Adipocyte (in vitro differentiated cells): ENCODE measurements around the gene ATP8B4.
"Not testable (repeated sequence)": the region's sequence is repeated elsewhere in the genome, so short reads cannot be mapped to it uniquely, and the experiment has no call there.

Experiments used
- DNase-seq: peaks from one replicate; pipeline ENCODE4 v3.0.0-alpha.2; 2015; ENCODE audit warnings: low read depth
- H3K27me3 ChIP-seq: replicated peaks from 2 replicates; pipeline ENCODE4 v1.7.0; 2013; ENCODE audit warnings: mild to moderate bottlenecking, low read length, moderate library complexity; ENCODE audit not compliant: control insufficient read depth, insufficient read depth
- H3K36me3 ChIP-seq: 2 replicates; pipeline ENCODE4 v1.7.0; 2013; ENCODE audit warnings: low read length, mild to moderate bottlenecking, moderate library complexity; ENCODE audit not compliant: control insufficient read depth, insufficient read depth, severe bottlenecking
- H3K4me1 ChIP-seq: 2 replicates; pipeline ENCODE4 v1.7.0; 2013; ENCODE audit warnings: mild to moderate bottlenecking, low read length, moderate library complexity; ENCODE audit not compliant: control insufficient read depth, insufficient read depth
- H3K4me3 ChIP-seq: 2 replicates; pipeline ENCODE4 v1.7.0; 2013; ENCODE audit warnings: mild to moderate bottlenecking, low read length, moderate library complexity
- H3K9ac ChIP-seq: 2 replicates; pipeline ENCODE4 v1.7.0; 2013; ENCODE audit warnings: mild to moderate bottlenecking, low read length, moderate library complexity
- H3K9me3 ChIP-seq: 2 replicates; pipeline ENCODE4 v1.7.0; 2013; ENCODE audit warnings: mild to moderate bottlenecking, low read length, moderate library complexity; ENCODE audit not compliant: control insufficient read depth

The ATP8B4 gene

DNA sequence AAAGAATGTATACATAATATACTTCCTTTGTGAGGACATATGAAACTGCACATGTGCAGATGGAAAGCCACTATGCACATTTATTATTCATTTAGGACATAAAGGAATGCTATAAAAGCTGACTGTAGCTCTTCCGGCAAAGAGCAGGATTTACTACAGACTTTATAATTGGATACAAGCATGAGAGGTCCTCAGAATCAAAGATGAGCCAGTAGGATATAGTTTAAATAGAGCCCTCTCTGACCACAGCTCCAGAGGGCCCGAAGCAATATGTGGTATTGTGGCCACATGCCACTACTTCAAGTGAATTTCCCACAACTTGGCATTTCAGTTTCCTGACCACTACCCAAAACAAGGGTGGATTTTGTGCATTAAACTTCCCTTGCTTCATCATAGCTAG, 140.9 kb downstream of the ATP8B4 start:
- no peaks in the 10 kb centered on the region for H3K4me1 ChIP-seq
- H3K36me3 ChIP-seq, result no peaks in the 10 kb centered on the region
- no peak overlapping the region for H3K4me3 ChIP-seq
- no peak overlapping the region for H3K9ac ChIP-seq
- DNase-seq, result no peak
- no peaks in the 10 kb centered on the region for H3K27me3 ChIP-seq
- H3K9me3 ChIP-seq, result no peaks in the 10 kb centered on the region

DNA sequence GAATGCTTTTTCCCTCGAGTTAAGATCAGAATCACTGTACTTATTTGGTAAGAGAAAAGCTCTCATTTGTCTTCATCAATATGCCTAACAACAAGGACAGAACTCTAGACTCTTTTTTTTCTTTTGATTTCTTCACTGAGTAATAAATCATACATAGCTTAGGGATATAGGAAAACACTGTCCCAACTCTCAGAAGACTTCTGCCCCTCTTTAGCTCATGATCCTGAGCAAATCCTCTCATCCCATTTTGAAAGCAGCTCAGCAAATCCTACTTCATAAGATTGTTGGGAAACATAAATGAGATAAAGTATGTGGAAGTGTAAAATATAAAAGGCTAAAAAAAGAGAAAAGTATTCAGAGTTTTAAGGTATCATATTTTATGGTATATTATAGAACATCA, 141.7 kb downstream of the ATP8B4 start:
- Histone ChIP-seq H3K36me3 (no peaks in the 10 kb centered on the region), H3K9me3 (no peaks in the 10 kb centered on the region), H3K27me3 (no peaks in the 10 kb centered on the region), H3K9ac (no peak overlapping the region), H3K4me3 (no peak overlapping the region), H3K4me1 (no peaks in the 10 kb centered on the region)
- DNase-seq, result no peak

DNA sequence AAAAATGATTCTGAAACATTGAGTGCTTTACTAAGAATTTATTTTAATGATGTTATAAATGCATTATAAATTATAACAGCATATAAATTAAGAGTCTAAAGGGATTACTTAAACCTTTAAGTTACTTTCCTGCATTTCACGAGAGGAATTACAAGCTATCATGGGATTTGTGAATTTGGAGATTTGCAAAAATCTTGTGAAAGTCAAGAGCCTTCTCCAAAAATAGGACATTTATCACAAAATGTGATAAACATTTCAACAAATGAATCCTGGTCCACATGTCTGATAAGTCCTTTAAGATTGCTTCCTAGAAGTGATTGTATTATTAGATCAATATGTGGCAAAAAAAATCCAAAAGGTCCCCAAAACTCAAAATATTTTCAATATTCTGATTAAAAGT, 154.5 kb downstream of the ATP8B4 start:
- Histone ChIP-seq H3K4me1 (peaks cover 8% of the 10 kb centered on the region), H3K4me3 (no peak overlapping the region), H3K9ac (no peak overlapping the region), H3K9me3 (peaks cover 9% of the 10 kb centered on the region), H3K36me3 (no peaks in the 10 kb centered on the region), H3K27me3 (no peaks in the 10 kb centered on the region)
- no peak for DNase-seq

DNA sequence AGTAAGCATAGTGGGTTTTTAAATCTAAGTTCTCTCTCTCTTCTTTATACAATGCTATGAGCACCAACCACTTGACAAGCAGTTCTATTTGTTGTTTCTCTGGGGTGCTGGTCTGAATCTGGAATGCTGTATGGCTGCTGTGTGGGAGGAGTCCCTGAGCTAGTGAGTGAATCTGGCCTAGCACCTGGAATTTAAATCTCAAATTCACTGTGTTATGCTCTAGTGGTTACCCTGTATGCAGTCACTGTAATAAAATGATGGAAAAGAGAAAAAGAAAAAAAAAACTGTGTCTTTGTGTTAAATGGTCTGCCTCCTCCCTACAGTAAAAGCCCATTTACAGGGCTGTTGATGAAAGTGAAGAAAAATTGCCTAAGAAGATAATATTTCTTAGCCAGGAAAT, 155.0 kb downstream of the ATP8B4 start:
- H3K36me3 ChIP-seq, result no peaks in the 10 kb centered on the region
- no peak overlapping the region for H3K9ac ChIP-seq
- DNase-seq, result peak; percentile 15
- peaks cover 8% of the 10 kb centered on the region for H3K4me1 ChIP-seq
- H3K27me3 ChIP-seq, result no peaks in the 10 kb centered on the region
- peaks cover 12% of the 10 kb centered on the region for H3K9me3 ChIP-seq
- no peak overlapping the region for H3K4me3 ChIP-seq

DNA sequence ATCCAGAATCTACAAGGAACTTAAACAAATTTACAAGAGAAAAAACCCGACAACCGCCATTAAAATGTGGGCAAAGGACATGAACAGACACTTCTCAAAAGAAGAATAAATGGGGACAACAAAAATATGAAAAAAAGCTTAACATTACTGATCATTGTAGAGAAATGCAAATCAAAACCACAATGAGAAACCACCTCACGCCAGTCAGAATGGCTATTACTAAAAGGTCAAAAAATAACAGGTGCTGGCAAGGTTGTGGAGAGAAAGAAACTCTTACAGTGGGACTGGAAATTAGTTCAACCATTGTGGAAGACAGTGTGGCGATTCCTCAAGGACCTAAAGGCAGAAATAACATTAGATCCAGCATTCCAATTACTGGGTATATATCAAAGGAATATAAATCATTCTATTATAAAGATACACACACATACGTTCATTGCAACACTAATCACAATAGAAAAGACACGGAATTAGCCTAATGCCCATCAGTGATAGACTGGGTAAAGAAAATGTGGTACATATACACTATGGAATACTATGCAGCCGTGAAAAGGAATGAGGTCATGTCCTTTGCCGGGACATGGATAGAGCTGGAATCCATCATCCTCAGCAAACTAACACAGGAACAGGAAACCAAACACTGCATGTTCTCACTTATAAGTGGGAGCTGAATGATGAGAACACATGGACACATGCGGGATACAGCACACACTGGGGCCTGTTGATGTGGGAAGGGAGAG, 155.8 kb downstream of the ATP8B4 start:
- not testable (repeated sequence) for H3K4me1 ChIP-seq

DNA sequence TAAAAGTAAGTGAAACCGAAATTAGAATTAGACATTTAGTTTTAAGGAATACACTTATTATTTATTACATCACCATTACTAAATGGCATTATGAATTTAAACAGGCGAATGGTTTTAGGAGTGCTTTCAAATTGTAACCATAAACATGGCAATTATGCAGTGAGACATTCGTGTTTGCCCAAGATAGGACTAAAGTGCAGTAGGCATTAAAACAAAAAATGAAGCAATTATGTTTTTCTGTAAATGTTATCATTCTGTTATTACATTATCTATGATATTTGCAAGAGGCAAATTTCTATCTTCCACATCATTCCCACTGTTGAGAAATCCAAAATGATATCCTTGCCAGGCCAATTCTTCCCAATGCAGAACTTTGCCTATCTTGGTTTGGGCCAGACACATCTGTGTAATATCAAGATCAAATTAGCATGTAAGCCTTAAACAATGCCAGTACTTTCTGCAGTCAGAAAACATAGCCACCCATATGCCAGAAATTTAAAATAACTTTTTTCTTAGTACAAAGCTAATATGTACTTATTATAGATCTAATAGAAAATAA, 156.9 kb downstream of the ATP8B4 start:
- Histone ChIP-seq H3K27me3 (no peaks in the 10 kb centered on the region), H3K9me3 (peaks cover 7% of the 10 kb centered on the region), H3K36me3 (no peaks in the 10 kb centered on the region), H3K4me3 (peak overlapping the region; percentile 63), H3K4me1 (peaks cover 8% of the 10 kb centered on the region), H3K9ac (peak overlapping the region; percentile 55)
- DNase-seq, result peak; percentile 66

More for the DNA sequence above, 155.8 kb downstream of the ATP8B4 start:
- not testable (repeated sequence) for H3K9me3 ChIP-seq, H3K27me3 ChIP-seq, DNase-seq, H3K36me3 ChIP-seq, H3K4me3 ChIP-seq, H3K9ac ChIP-seq

DNA sequence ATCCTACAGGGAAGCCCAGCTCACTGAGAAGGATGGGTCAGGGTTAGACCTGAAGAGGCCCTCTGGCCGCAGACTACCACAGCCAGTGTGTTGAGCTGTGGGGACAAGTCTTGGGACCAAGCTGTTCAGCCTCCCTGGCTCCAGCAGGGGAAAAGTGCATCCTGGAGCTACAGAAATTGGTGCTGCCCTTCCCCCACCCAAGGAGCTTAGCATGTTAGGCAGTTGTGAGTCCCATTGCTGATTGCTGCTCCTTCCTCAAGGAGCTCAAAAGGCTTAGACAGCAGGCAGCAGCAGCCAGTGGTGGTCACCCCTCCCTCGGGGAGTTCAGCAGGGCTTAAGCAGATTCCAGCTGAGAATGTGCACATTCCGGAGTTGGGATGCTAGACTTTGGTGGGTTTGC, 165.6 kb downstream of the ATP8B4 start:
- Histone ChIP-seq H3K9ac (no peak overlapping the region), H3K36me3 (no peaks in the 10 kb centered on the region), H3K4me1 (no peaks in the 10 kb centered on the region), H3K9me3 (peaks cover 8% of the 10 kb centered on the region), H3K27me3 (no peaks in the 10 kb centered on the region), H3K4me3 (no peak overlapping the region)
- no peak for DNase-seq

DNA sequence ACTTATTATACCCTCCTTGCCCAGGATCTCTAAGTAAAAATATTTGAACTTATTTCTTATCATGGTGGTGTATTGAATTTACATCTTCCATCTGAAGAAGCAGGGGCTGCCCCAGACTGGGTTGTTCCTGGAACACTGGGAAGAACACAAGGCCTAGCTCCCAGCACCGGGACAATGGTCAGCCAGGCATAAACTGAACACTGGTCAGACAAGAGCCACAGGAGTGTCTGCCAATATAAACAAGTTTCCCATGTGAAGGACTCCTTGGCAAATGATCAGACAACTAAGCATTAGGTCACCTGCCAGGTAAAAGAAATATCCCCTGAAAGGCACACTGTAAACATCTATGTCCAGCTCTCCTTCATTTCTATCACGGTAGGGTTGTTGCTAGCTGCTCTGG, 172.4 kb downstream of the ATP8B4 start:
- no peaks in the 10 kb centered on the region for H3K27me3 ChIP-seq
- DNase-seq, result no peak
- H3K9ac ChIP-seq, result no peak overlapping the region
- peaks cover 28% of the 10 kb centered on the region for H3K9me3 ChIP-seq
- no peaks in the 10 kb centered on the region for H3K4me1 ChIP-seq
- no peak overlapping the region for H3K4me3 ChIP-seq
- H3K36me3 ChIP-seq, result no peaks in the 10 kb centered on the region

DNA sequence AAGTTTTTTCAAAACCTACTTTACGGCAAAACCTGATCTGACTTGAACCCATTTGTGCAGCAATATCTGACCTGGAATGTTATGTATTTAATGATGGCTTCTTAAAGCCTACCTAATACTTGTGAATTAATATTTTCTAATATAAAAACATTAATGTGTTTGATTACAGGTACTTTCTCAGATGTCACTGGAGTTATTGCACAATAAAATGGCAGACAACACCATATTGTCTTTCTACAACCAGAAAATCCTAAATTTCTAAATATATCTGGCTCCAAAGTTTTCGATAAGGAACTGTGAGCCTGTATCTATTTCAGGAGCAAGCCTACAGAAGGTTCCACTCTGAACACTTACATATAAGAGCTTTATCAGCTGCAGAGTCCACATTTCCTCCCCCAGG, 184.5 kb downstream of the ATP8B4 start:
- Histone ChIP-seq H3K4me1 (peaks cover 6% of the 10 kb centered on the region), H3K9ac (no peak overlapping the region), H3K4me3 (no peak overlapping the region), H3K36me3 (no peaks in the 10 kb centered on the region), H3K9me3 (no peaks in the 10 kb centered on the region), H3K27me3 (no peaks in the 10 kb centered on the region)
- no peak for DNase-seq

DNA sequence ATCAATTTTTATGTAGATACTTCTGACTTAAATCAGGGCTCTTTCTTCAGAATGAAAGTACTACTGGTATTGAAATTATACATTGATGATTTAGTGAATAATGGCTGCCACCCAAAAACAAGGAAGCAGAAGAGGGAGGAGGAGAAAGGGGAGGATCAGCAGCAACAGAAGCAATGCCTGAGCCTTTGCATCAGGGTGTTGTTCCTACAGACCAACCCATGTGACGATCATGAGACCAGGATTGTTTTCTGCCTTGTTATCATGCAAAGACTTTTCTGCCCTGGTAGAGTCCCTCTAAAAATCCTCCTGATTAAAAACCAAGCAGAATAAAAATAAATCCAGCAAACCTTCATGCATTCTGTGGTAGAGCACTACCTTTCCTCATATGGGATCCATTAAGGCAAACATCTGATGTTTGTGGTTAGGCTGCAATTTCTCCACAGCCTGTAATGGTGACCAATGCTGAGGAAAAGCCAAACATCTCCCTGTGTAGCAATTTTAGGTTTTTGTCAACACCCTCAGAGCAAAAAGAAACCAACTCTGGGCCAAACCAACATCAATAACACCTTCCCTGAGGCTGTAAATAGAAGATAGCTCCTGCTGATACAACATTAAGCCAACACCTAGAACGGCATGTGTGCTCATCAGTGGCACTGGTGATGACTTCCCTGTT, 191.7 kb downstream of the ATP8B4 start:
- Histone ChIP-seq H3K4me3 (peak overlapping the region; percentile 20), H3K36me3 (no peaks in the 10 kb centered on the region), H3K9me3 (no peaks in the 10 kb centered on the region), H3K27me3 (no peaks in the 10 kb centered on the region), H3K4me1 (peaks cover 9% of the 10 kb centered on the region), H3K9ac (no peak overlapping the region)
- DNase-seq, result peak; percentile 76

DNA sequence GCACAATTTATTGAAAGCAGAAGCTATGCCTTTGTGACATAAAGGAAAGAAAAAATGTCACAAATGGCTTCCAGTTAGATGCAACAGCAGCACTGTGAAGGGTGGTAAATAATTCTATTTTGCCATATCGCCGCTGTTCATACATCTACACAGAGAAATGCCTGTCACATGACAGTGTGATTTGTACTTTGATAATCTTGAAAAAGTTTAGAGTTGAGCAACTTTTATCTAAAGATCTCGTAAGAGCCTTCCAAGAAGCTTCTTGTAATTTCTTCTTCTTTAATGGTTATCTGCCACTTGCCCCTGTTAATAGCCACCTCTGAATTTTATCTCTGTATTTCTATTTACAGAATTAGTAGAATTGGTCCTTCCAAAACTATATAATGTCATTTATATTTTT, 192.3 kb downstream of the ATP8B4 start:
- no peak overlapping the region for H3K9ac ChIP-seq
- no peak overlapping the region for H3K4me3 ChIP-seq
- no peaks in the 10 kb centered on the region for H3K9me3 ChIP-seq
- peaks cover 9% of the 10 kb centered on the region for H3K4me1 ChIP-seq
- no peaks in the 10 kb centered on the region for H3K36me3 ChIP-seq
- DNase-seq, result peak; percentile 24
- no peaks in the 10 kb centered on the region for H3K27me3 ChIP-seq
